ENCODE measurements around the gene A1BG.

A1BG gene, protein sequence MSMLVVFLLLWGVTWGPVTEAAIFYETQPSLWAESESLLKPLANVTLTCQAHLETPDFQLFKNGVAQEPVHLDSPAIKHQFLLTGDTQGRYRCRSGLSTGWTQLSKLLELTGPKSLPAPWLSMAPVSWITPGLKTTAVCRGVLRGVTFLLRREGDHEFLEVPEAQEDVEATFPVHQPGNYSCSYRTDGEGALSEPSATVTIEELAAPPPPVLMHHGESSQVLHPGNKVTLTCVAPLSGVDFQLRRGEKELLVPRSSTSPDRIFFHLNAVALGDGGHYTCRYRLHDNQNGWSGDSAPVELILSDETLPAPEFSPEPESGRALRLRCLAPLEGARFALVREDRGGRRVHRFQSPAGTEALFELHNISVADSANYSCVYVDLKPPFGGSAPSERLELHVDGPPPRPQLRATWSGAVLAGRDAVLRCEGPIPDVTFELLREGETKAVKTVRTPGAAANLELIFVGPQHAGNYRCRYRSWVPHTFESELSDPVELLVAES

DNA sequence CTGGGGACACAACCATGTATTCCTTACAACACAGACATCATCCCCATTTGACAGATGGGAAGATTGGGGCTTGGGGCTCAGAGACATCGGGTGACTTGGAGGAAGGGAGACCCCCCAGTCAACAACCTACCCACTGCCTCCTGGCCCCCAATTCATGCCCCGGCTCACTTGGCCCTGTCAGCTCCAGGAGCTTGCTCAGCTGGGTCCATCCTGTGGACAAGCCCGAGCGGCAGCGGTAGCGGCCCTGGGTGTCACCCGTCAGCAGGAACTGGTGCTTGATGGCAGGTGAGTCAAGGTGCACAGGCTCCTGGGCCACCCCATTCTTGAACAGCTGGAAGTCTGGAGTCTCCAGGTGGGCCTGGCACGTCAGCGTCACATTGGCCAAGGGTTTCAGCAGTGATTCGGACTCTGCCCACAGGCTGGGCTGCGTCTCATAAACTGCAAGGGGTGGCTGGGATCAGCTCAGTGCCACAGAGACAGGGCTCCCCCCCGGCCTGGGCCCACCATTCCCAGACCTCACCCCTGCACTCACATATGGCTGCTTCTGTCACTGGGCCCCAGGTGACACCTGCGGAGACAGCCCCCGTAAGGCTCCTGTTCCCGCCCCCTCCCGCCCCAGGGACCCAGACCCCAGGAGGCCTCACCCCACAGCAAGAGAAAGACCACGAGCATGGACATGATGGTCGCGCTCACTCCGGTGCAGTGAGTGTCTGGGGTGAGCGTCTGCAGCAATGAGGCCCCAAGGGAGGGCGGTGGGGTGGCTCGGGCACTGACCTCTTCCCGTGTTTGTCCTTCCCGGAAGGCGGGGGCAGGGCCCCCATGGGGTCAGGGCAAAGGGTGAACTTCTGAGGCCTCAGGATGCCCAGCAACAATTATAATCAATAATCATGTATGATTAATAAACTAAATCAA, at the start of gene A1BG:
A1BG (minus strand) TSS at position 733 of the 912 bp plus-strand sequence; CDS start at position 678, 55 bp downstream.
- CTCF ChIA-PET, result no interaction called here
- TF ChIP-seq SUZ12 (IDR thresholded peaks at IDR 0.05) (no peak), L3MBTL2 (conservative IDR thresholded peaks at IDR 0.05) (no peak), HDGF (IDR thresholded peaks at IDR 0.05; ENCODE audit: borderline replicate concordance) (no peak)
- POLR2A ChIA-PET, result interaction anchor here (2.0 kb wide), 1 partner anchor 9 kb away, joined by 14 read pairs; the partner anchor contains the start of gene ZNF497
- DNase-seq (ENCODE audit: extremely low spot score), result no peak

DNA sequence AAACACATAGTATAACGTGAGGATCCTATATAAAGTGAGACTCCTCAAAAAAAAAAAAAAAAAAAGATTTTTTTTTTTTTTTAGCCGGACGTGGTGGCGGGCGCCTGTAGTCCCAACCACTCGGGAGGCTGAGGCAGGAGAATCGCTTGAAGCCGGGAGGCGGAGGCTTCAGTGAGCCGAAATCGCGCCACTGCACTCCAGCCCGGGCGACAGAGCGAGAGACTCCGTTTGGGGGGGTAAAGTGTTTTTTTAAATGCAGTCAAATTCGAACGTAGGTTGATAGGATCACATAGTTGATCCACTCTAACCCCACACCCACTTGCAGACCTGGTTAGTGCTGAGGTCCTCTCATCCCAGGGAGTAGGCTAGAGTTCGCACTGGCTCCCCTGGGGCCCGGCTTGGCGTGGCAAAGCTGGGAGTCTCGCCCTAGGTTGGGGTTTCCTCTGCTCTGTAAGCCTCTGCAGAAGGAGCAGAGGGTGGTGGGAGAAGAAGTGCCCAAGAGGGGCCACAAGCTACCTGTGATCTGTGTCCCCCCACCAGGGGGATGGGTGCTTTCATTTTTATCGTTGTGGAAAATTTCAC, 48.6 kb upstream of the A1BG start:
- no peak for DNase-seq (ENCODE audit: extremely low spot score)
- TF ChIP-seq BHLHE40 (IDR thresholded peaks at IDR 0.05; ENCODE audit: borderline replicate concordance) (no peak), LEF1 (IDR thresholded peaks at IDR 0.05; ENCODE audit: borderline replicate concordance) (no peak), CTBP1 (IDR thresholded peaks at IDR 0.05; ENCODE audit: borderline replicate concordance) (no peak), L3MBTL2 (conservative IDR thresholded peaks at IDR 0.05) (no peak), HDGF (IDR thresholded peaks at IDR 0.05; ENCODE audit: borderline replicate concordance) (no peak), SP1 (IDR thresholded peaks at IDR 0.05) (no peak), FOXK2 (IDR thresholded peaks at IDR 0.05) (no peak), SUZ12 (IDR thresholded peaks at IDR 0.05) (no peak), ARNT (IDR thresholded peaks at IDR 0.05) (no peak), FOXA1 (IDR thresholded peaks at IDR 0.05) (no peak), ZNF384 (IDR thresholded peaks at IDR 0.05) (no peak), ELF4 (IDR thresholded peaks at IDR 0.05) (no peak), TARDBP (IDR thresholded peaks at IDR 0.05) (no peak)
- TF ChIP-seq, protein P1, sequence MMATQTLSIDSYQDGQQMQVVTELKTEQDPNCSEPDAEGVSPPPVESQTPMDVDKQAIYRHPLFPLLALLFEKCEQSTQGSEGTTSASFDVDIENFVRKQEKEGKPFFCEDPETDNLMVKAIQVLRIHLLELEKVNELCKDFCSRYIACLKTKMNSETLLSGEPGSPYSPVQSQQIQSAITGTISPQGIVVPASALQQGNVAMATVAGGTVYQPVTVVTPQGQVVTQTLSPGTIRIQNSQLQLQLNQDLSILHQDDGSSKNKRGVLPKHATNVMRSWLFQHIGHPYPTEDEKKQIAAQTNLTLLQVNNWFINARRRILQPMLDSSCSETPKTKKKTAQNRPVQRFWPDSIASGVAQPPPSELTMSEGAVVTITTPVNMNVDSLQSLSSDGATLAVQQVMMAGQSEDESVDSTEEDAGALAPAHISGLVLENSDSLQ (IDR thresholded peaks at IDR 0.05), result no peak
- POLR2A ChIA-PET, result no interaction called here
- CTCF ChIA-PET, result no interaction called here

DNA sequence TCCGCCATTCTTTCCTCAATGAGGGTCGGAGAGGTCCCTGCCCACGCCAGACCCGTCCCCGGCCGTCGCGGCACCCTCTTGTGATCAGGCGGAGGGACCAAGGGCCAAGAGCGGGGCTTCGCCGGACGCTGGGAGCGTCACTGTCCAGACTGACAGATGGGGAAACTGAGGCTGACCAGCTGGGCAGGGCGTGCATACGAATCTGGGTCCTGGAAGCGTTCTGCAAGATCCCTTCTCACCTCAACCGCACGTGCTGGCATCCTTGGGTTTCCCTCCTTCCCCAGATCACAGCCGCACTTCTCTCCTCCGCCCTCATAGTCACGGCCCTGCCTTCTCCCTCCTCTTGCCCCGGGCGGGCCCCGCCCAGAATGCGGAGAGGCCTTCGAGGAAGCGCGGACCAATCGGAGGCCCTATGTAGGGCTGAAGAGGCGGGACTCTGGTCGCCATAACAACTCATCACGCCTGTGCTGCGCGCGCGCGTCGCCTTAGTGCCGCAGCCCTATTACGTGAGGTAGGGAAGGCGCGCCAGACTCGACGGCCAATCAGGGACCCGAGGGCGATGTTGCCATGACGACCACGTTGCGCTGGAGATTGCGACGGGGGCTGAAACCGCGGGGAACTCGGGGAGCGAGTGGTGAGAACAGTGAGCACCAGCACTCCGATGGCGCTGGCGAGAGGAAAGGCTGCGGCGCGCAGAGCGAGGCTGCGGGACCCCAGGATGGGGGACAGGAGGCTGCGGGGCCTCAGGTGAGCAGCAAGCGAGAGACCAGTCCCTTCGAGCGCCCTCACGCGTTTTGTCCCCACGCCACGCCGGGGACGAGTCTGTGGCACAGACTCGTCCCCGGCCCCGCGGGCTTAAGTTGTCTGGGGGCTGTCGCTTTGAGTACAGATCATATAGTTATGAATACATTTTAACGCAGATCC, 47.9 kb upstream of the A1BG start:
- ChIA-PET CTCF (no interaction called here), POLR2A (no interaction called here)
- peak; percentile 96 for DNase-seq (ENCODE audit: extremely low spot score)
- TF ChIP-seq, protein P1 (IDR thresholded peaks at IDR 0.05), result 0 out of 2 replicates have a peak, but pooled peaks have one; percentile 47
- TF ChIP-seq BHLHE40 (IDR thresholded peaks at IDR 0.05; ENCODE audit: borderline replicate concordance) (no peak), FOXM1 (IDR thresholded peaks at IDR 0.05; ENCODE audit: borderline replicate concordance) (no peak), ELF4 (IDR thresholded peaks at IDR 0.05) (no peak), L3MBTL2 (conservative IDR thresholded peaks at IDR 0.05) (peak; percentile 96), LEF1 (IDR thresholded peaks at IDR 0.05; ENCODE audit: borderline replicate concordance) (0 out of 2 replicates have a peak, but pooled peaks have one; percentile 11)

DNA sequence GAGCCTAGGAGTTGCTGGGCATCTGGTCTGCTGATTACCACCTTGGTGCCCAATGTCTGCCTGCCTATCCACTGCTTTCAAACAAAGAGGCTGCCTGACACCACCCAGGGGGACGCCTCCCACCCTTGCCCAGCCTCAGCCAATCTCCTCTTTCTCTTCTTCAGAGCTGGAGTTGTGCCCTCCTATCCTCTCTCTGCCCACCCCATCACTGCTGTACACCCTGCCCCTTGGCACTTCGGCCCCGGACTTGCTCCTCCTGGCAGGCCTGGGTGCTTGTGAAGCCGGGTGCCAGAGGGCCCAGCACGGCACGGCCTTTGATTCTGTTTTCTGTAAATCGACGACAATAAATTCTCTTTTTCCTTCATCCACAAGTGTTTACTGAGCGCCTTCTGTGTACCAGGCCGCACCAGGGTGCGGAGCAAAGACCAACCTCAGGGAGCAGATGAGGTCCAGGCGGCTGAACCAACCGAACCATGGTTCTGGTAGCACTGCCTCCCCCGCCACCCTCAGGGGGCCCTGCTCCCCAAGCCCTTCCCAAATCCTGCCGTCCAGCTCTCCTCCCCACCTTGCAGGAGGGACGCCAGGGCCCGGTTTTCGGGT, 47.1 kb upstream of the A1BG start:
- ChIA-PET CTCF (no interaction called here), POLR2A (no interaction called here)
- no peak for DNase-seq (ENCODE audit: extremely low spot score)
- TF ChIP-seq CTBP1 (IDR thresholded peaks at IDR 0.05; ENCODE audit: borderline replicate concordance), result no peak
- no peak for TF ChIP-seq TARDBP (IDR thresholded peaks at IDR 0.05)
- no peak for TF ChIP-seq LEF1 (IDR thresholded peaks at IDR 0.05; ENCODE audit: borderline replicate concordance)
- TF ChIP-seq FOXA1 (IDR thresholded peaks at IDR 0.05), result no peak
- no peak for TF ChIP-seq ELF4 (IDR thresholded peaks at IDR 0.05)
- TF ChIP-seq ARNT (IDR thresholded peaks at IDR 0.05), result no peak
- no peak for TF ChIP-seq FOXK2 (IDR thresholded peaks at IDR 0.05)
- TF ChIP-seq SUZ12 (IDR thresholded peaks at IDR 0.05), result no peak
- TF ChIP-seq BHLHE40 (IDR thresholded peaks at IDR 0.05; ENCODE audit: borderline replicate concordance), result no peak
- no peak for TF ChIP-seq L3MBTL2 (conservative IDR thresholded peaks at IDR 0.05)
- TF ChIP-seq HDGF (IDR thresholded peaks at IDR 0.05; ENCODE audit: borderline replicate concordance), result no peak
- TF ChIP-seq, protein P1 (IDR thresholded peaks at IDR 0.05), result no peak
- no peak for TF ChIP-seq FOXM1 (IDR thresholded peaks at IDR 0.05; ENCODE audit: borderline replicate concordance)
- TF ChIP-seq SP1 (IDR thresholded peaks at IDR 0.05), result no peak
- no peak for TF ChIP-seq ZNF384 (IDR thresholded peaks at IDR 0.05)
- no peak for TF ChIP-seq NFRKB (IDR thresholded peaks at IDR 0.05)
